IPS DF 4.7 (cell line): Measurements from ENCODE around the gene ATOSA.

Experiments used
- DNase-seq: peaks from one replicate; pipeline ENCODE4 v3.0.0-alpha.2; 2013; ENCODE audit warnings: low spot score; ENCODE audit errors: extremely low read depth

Gene ATOSA

DNA sequence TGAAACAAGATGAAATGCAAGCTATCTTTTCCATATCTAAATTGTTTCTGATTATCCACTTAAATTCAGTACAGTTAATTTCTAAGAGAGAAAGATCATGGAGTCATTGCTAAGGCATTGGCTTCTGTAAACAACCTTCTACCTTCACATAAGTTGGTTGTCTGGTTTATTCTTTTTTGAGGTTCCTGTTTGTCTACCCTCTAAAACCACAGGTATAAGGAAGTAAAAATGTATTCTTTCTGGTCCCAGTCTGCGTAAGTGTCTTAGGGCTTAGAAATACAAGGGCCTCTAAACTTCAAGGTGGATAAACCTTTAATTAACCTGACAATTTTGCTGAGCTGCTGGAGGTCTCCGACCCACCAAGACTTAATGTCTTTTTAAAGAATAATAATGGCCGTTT lies 3.6 kb upstream of the ATOSA start:
- DNase-seq, result no peak

- DNase-seq, result no peak
Measured at GRCh38 chr15:52682200-52682599, 3.0 kb upstream of the ATOSA start.

DNA sequence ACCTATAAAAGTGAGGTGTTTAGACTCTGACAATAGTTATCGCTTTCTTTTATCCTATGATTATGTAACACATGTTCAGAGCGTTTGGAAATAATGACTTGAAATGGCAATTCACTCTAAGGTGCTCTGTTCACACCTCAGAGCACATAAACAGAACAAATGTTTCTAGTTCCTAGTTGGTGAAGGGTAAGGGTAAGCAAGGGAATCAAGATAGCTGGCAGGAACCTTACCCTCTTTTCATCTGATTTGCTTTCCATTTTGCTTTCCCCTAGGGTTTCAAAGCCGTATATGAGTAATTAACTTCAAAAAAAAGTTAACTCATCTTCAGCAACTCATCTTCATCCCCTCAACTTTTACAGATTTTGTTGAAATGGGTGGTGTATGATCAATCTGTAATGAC lies 2.3 kb upstream of the ATOSA start:
- no peak for DNase-seq

- DNase-seq, result no peak
Measured at GRCh38 chr15:52680761-52681160, 1.6 kb upstream of the ATOSA start.

GRCh38 chr15:52680041-52680391 lies 828 bp upstream of the ATOSA start:
- DNase-seq, result no peak

DNA sequence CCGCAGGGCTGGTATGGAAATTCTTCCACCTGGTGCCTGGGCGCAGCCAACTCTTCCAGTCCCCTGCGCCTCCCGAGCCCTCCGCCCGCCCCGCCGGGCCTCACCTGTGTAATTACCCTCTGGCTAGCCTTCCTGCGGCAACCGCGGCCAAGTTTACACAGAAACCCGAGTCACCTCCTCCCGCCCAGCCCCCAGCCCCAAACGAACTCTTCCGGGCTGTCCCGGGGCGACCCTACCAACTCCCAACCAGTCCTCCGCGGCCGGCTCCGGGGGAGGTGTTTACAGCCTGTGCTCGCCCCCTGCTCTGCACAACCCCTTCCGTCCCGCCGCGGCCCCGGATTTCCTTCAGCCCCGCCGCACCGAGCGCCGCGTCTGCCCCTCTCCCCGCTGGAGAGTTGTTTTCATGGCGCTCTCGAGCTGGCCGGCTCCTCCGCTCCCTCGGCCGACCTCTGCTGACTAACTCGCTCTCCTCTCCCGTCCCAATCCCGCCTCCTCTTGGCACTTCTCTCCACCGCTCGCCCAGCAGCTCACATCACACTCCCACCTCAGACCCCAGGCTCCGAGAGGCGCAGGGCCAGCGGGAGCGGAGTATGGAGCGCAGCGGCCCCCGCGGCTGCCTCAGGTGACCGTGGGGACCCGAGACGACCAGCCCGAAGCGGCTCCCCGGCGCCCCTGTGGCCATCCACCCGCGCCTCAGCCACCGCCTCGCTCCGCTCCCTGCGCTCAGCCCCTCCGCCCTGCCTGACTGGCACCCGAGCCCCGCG lies 538 bp downstream of the ATOSA start:
- DNase-seq, result no peak

DNA sequence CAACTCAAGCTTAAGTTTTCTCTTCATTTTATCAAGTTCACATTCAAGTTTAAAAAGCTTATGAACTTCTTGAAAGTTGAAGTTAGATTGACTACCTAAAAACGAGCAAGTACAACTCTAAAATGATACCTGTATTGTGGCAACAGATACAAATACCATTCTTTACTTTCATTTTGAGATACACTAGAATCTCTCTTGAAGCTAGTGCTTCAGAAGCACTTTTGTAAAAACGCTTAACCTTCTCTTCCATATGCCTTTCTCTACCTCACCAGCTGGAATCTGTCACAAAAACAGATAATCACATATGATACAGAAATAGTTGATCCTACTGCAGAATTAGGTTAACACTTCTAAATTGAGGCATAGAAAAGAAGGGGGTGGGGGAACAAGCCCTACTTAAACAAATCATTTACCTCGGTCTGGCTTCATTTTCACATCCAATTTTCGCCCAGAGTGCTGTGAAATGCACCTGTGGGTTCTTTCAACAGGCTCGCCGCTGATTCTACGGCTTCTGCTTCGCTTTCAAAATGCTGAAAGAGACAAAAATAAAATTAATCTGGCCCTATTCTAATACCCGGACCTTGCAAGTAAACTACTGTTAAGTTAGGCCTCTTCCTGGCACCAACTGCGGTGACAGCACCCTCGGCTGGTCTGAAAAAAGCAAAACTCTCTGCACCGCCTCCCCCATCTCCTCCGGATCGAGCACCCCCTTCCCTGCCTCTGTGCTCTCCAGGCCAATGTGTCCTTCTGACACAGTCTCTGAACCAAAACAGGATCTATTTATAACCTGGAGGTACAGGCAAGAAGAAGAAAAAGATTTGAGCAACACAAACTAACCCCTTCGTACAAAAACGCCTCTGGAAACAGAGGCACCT lies 1.4 kb downstream of the ATOSA start:
- no peak for DNase-seq

DNA sequence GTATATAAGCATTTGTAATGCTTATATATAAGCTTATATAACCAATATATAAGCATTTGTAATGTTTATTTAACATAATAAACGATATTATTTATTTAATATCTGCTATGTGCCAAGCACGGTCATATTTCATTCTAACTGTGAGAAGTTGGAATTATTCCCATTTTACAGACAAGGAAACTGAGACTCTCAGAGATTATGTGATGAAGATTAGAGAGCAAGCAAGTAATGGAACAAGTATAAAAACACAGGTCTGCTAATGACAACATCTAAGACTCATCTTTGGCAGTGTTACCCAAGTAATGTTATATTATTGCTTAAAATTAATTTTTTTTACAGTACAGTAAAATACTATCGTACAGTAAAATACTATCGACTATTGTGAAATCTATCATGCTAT lies 4.4 kb downstream of the ATOSA start:
- no peak for DNase-seq

GRCh38 chr15:52673734-52674133 lies 5.5 kb downstream of the ATOSA start:
- no peak for DNase-seq

DNA sequence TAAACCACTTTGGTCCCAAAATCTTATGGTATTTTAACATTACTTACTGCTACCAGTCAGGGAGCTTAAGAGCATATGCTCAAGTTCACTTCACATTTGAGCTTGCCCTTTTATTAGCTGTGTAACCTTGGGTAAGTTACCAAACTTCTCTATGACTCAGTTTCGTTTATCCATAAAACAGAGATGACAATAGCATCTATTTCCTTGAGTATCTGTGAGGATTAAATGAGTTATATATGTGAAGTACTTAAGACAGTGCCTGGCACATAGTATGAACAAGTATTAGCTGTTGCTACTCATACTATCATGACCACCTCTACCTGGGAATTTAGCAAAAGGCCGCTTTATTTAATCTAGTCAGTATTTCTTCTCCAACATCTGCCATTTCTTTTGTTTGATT lies 5.9 kb downstream of the ATOSA start:
- DNase-seq, result no peak

GRCh38 chr15:52672661-52673060 lies 6.5 kb downstream of the ATOSA start:
- DNase-seq, result no peak

GRCh38 chr15:52670087-52670486 lies 9.1 kb downstream of the ATOSA start:
- DNase-seq, result no peak

DNA sequence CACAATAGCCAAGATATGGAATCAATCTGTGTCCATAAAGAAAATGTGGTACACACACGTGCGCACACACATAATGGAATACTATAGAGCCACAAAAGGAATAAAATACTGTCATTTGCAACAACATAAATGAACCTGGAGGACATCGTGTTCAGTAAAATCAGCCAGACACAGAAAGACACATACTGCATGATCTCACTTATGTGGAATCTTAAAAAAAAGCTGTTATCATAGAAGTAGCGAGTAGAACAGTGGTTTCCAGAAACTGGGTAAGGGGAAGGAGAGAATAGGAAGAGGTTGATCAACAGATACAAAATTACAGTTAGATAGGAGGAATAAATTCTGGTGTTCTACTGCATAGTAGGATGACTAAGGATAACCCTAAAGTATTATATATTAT lies 11.1 kb downstream of the ATOSA start:
- DNase-seq, result no peak

DNA sequence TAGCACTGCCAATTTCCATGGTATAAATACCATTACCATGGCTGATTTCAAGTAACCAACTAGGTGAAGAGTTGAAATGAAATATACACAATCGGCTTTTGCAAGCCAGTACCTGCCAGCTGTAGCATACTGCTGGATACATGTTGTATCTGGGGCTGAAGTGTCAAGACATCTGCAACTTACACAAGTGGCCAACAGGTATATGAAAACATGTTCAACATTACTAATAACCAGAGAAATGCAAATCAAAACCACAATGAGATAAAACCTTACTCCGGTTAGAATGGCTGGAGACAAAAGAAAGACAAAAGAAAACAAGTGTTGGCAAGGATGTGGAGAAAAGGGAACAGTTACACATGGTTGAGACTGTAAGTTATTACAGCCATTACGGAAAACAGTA lies 11.6 kb downstream of the ATOSA start:
- no peak for DNase-seq

DNA sequence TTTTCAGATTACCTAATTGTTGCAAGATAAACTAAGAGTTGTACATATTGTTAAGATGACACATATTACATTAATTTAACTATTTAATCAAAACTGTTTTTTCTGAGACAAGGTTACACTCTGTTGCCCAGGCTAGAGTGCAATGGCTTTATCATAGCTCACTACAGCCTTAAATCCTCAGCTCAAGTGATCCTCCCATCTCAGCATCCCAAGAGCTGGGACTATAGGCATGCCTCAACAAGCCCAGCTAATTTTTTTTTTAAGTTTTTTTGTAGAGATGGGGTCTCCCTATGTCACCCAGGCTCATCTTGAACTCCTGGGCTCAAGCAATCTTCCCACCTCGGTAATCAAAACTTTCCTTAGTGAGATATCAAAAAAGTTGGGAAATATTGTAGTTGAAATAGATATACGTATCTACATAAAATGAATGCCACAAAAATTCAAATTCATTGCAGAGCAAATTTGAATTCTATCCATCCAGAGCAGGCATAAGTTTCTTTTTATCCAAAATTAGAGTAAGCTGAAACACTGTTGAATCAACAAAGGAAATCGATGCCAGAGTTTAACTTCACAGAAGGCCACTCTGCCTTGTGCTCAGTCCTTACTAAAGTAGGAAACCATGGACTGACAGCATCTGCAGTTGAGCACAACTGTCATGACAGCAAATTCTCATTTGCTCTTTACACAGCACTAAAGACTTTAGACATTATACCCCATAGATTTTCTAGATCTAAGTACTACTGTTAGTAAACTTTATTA lies 15.5 kb downstream of the ATOSA start:
- no peak for DNase-seq

DNA sequence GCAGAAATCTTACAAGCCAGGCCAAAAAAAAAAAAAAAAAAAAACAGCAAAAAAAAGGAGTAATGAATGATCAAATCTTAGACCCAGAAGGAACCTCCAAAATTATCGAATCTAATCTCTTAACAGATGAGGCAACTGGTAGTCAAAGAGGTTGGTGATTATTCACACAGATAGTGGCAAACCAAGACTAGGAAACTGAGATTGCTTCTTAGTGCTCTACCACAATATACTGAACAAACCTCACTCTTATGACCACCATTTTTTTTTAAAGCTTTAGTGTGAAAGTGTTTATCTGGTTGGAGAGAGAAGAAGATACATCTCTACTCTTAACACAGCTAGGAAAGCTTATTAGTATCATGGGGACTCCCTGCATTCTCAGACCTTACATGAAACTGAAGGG lies 17.3 kb downstream of the ATOSA start:
- DNase-seq, result no peak

GRCh38 chr15:52660192-52660591 lies 19.0 kb downstream of the ATOSA start:
- no peak for DNase-seq

- DNase-seq, result no peak
Measured at GRCh38 chr15:52658955-52659354, 20.2 kb downstream of the ATOSA start.

- no peak for DNase-seq
Measured at GRCh38 chr15:52657338-52657737, 21.9 kb downstream of the ATOSA start.

- no peak for DNase-seq
Measured at GRCh38 chr15:52656412-52656811, 22.8 kb downstream of the ATOSA start.

GRCh38 chr15:52653431-52653964 lies 25.7 kb downstream of the ATOSA start:
- DNase-seq, result no peak

GRCh38 chr15:52652984-52653383 lies 26.2 kb downstream of the ATOSA start:
- no peak for DNase-seq
